Smooth muscle cell of the pulmonary artery (primary cell): Measurements from ENCODE around the gene GHRL. TPM values are rescaled to one million over a fixed set of nuclear protein-coding genes. Genes with fewer than 3 reads are reported as not detected.

Experiments
- total RNA-seq: library from RNA; depleted of rRNA; stranded (reverse); fragments of >200 nt; gene quantifications from 2 replicates; pipeline ENCODE4 v1.2.3, GENCODE V29; 2014

The GHRL gene
- not detected in 2 replicates for total RNA-seq

GRCh38 chr3:10292505-10293419 lies at the start of gene GHRL:
TSS of gene GHRL (minus strand) at chr3:10292947. CDS start at chr3:10290180, 2,767 bp downstream.

GRCh38 chr3:10248184-10248983 lies 44.4 kb downstream of the GHRL start, which contains the start of gene TATDN2:
TSS of gene TATDN2 (plus strand) at chr3:10248459. CDS start at chr3:10249201, 742 bp downstream.

Other genes starting within 250 kb of the GHRL start
- gene FANCD2OS, start 184.7 kb downstream of the GHRL start, total RNA-seq: not detected in 2 replicates
- 80.3 and 90.6 TPM in 2 replicates for gene BRK1, start 177.3 kb downstream of the GHRL start, total RNA-seq
- 36.3 and 37.2 TPM in 2 replicates for gene VHL, start 151.2 kb downstream of the GHRL start, total RNA-seq
- 5.9 and 22.7 TPM in 2 replicates for gene IRAK2, start 128.0 kb downstream of the GHRL start, total RNA-seq
- 16.4 and 18.3 TPM in 2 replicates for gene TATDN2, start 44.5 kb downstream of the GHRL start, total RNA-seq
- gene SEC13, start 28.2 kb upstream of the GHRL start, total RNA-seq: 359 and 364 TPM in 2 replicates
- gene ATP2B2, start 212.6 kb upstream of the GHRL start, total RNA-seq: not detected in 2 replicates